OCI-LY3 (cell line): ENCODE results near the gene CTDSPL.

Experiments used
- H2AFZ ChIP-seq: fragments of 200-600, 300-600 bp; shearing (Covaris generic); 2 replicates; pipeline ENCODE4 v1.6.0; 2014; ENCODE audit warnings: antibody characterized with exemption, low read depth, low read length
- H3K27ac ChIP-seq: fragments of 200-600, 300-600 bp; sonication (generic); 2 replicates; pipeline ENCODE4 v1.5.1; 2014; ENCODE audit warnings: mild to moderate bottlenecking, low read length, moderate library complexity, mixed read lengths
- H3K27me3 ChIP-seq: fragments of 200-600, 300-600 bp; sonication (generic); 2 replicates; pipeline ENCODE4 v1.6.1; 2014; ENCODE audit warnings: low read depth, low read length, mixed read lengths
- H3K36me3 ChIP-seq: fragments of 200-600, 300-600 bp; sonication (generic); replicated peaks from 2 replicates; pipeline ENCODE3; 2014; ENCODE audit warnings: low read depth, low read length, mixed read lengths
- H3K4me1 ChIP-seq: fragments of 300-600, 200-600 bp; sonication (generic); 2 replicates; pipeline ENCODE4 v1.6.1; 2014; ENCODE audit warnings: low read length, mixed read lengths
- H3K4me2 ChIP-seq: fragments of 200-600, 300-600 bp; sonication (generic); 2 replicates; pipeline ENCODE4 v1.6.1; 2014; ENCODE audit warnings: low read length, mixed read lengths
- H3K4me3 ChIP-seq: fragments of 300-600, 200-600 bp; sonication (generic); 2 replicates; pipeline ENCODE4 v1.5.1; 2014; ENCODE audit warnings: antibody characterized with exemption, mild to moderate bottlenecking, low read length, moderate library complexity
- H3K79me2 ChIP-seq: fragments of 300-600, 200-600 bp; shearing (Covaris generic); 2 replicates; pipeline ENCODE4 v1.6.1; 2014; ENCODE audit warnings: mild to moderate bottlenecking, low read length, mixed read lengths
- H3K9ac ChIP-seq: fragments of 300-600, 200-600 bp; shearing (Covaris generic); 2 replicates; pipeline ENCODE4 v1.6.0; 2014; ENCODE audit warnings: mild to moderate bottlenecking, low read length, moderate library complexity
- H3K9me3 ChIP-seq: fragments of 200-600, 300-600 bp; shearing (Covaris generic); 2 replicates; pipeline ENCODE4 v1.6.1; 2014; ENCODE audit warnings: low read length, mixed read lengths; ENCODE audit not compliant: insufficient read depth
- H4K20me1 ChIP-seq: fragments of 200-600, 300-600 bp; sonication (generic); 2 replicates; pipeline ENCODE4 v1.6.1; 2016; ENCODE audit warnings: low read length, mixed read lengths; ENCODE audit not compliant: insufficient read depth
- CTCF ChIP-seq: fragments of 200-600, 300-600 bp; sonication (generic); IDR thresholded peaks from 2 replicates; pipeline ENCODE4 v1.5.1; 2014; ENCODE audit warnings: antibody characterized with exemption, low read length, low read depth
- EZH2phosphoT487 ChIP-seq: fragments of 200-600 bp; shearing (Covaris generic); IDR thresholded peaks from 2 replicates; pipeline ENCODE4 v1.6.1; 2018; ENCODE audit warnings: antibody characterized with exemption, mixed run types, low read depth

The CTDSPL gene

GRCh38 chr3:37937156-37937555, 75.5 kb downstream of the CTDSPL start:
- H3K27ac ChIP-seq, result no peak overlapping the region
- H3K79me2 ChIP-seq, result no peaks in the 10 kb centered on the region
- H3K4me2 ChIP-seq, result no peak overlapping the region
- no peaks in the 10 kb centered on the region for H4K20me1 ChIP-seq
- no peaks in the 10 kb centered on the region for H3K4me1 ChIP-seq
- TF ChIP-seq CTCF (no peak), EZH2phosphoT487 (no peak)
- peaks cover 14% of the 10 kb centered on the region; the same call in 1 of the 2 replicates for H3K27me3 ChIP-seq
- H3K9ac ChIP-seq, result no peak overlapping the region
- H3K36me3 ChIP-seq, result no peaks in the 10 kb centered on the region
- no peak overlapping the region for H3K4me3 ChIP-seq
- no peaks in the 10 kb centered on the region for H3K9me3 ChIP-seq
- no peak overlapping the region for H2AFZ ChIP-seq

- H3K27ac ChIP-seq, result no peak overlapping the region
- no peaks in the 10 kb centered on the region for H3K36me3 ChIP-seq
- TF ChIP-seq CTCF, result no peak
- TF ChIP-seq EZH2phosphoT487, result no peak
- no peak overlapping the region for H3K9ac ChIP-seq
- no peaks in the 10 kb centered on the region for H4K20me1 ChIP-seq
- no peak overlapping the region for H3K4me3 ChIP-seq
- H3K4me1 ChIP-seq, result no peaks in the 10 kb centered on the region
- no peaks in the 10 kb centered on the region for H3K79me2 ChIP-seq
- H3K9me3 ChIP-seq, result no peaks in the 10 kb centered on the region
- H3K4me2 ChIP-seq, result no peak overlapping the region
- H2AFZ ChIP-seq, result no peak overlapping the region
- H3K27me3 ChIP-seq, result peaks cover 14% of the 10 kb centered on the region; the same call in 1 of the 2 replicates
These were observed 76.3 kb downstream of the CTDSPL start for GRCh38 chr3:37938011-37938410.

- Histone ChIP-seq H3K9ac (no peak overlapping the region), H3K27ac (no peak overlapping the region), H3K27me3 (peaks cover 14% of the 10 kb centered on the region; the same call in 1 of the 2 replicates), H4K20me1 (no peaks in the 10 kb centered on the region), H3K36me3 (no peaks in the 10 kb centered on the region), H3K9me3 (no peaks in the 10 kb centered on the region), H3K4me1 (no peaks in the 10 kb centered on the region; the same call in 1 of the 2 replicates), H2AFZ (no peak overlapping the region), H3K4me2 (no peak overlapping the region), H3K4me3 (no peak overlapping the region), H3K79me2 (no peaks in the 10 kb centered on the region)
- no peak for TF ChIP-seq EZH2phosphoT487
- no peak for TF ChIP-seq CTCF
These were observed 78.7 kb downstream of the CTDSPL start for GRCh38 chr3:37940242-37940908.

DNA sequence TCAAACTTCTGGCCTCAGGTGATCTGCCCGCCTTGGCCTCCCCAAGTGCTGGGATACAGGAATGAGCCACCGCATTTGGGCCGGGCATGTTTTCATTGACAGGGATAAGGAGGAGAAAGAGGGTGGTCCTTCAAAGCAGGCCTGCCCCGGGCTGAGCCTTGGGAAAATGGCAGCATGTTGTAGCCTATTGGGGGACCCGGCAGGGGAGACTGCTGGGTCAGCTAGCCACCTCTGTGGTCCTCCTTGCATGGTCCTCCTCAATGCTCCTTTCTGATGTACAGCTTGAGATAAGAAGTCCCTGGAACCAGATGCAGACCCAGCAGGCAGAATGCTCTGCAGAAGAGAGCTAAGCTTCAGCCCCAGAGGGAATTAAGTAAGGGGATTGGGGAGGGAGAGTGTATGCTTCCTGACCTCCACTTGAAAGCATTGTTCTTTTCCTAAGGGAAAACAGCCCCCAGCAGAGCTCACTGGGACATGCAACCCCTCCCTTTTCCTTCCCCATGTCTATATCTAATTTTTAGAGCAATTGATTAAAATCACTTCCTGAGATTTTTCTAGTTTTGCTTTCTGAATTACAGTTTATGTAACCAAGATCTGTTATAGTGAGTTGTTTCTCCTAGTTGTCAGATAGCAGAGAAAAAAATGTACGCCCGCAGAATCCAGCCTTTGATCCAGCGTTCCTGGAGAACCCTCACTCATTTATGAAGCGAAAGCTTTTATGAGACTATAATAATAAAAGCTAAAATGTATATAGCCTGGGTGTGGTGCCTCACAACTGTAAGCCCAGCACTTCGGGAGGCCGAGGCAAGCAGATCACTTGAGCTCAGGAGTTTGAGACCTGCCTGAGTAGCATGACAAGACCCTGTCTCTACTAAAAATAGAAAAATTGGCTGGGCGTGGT, 80.2 kb downstream of the CTDSPL start:
- Histone ChIP-seq H3K36me3 (no peaks in the 10 kb centered on the region), H4K20me1 (no peaks in the 10 kb centered on the region), H3K4me2 (no peak overlapping the region), H3K9ac (no peak overlapping the region), H3K27me3 (peaks cover 14% of the 10 kb centered on the region; the same call in 1 of the 2 replicates), H3K4me1 (peaks cover 12% of the 10 kb centered on the region), H2AFZ (no peak overlapping the region), H3K27ac (no peak overlapping the region), H3K79me2 (no peaks in the 10 kb centered on the region), H3K4me3 (no peak overlapping the region), H3K9me3 (no peaks in the 10 kb centered on the region)
- TF ChIP-seq EZH2phosphoT487, result no peak
- TF ChIP-seq CTCF, result no peak
